Measurements from ENCODE around the gene SCN5A. TPM values are rescaled to one million over a fixed set of nuclear protein-coding genes. Genes with fewer than 3 reads are reported as not detected.

SCN5A gene
- total RNA-seq, 2 experiments from 2014 or later: 0.20 to 0.52 TPM

DNA sequence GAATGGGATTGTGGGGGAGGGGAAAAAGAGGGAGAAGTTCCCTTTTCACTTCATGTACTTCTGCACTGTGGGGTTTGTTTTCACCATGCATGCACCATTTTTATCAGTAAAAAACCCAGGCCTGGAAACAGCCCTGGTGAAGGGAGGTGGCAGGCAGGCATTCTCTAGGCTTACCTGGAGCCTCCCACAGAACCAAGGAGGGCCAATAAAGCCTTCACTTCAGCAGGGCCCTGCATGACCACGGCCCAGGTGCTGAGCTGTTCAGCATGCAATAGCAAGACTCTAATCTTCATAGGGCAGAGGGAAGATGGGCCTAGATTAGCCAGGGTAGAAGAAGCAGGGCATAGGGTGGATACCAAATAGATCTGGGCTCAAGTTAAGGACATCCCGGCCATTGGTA lies 49.6 kb downstream of the SCN5A start:
- ChIA-PET POLR2A (no interaction called here), CTCF (no interaction called here)
- H3K36me3 Mint-ChIP-seq (ENCODE audit: low read depth): no peaks in the 10 kb centered on the region
- intact Hi-C loops (cut with micrococcal nuclease): no loop called here
- no peak for ATAC-seq
- H3K27me3 Mint-ChIP-seq: peaks cover 19% of the 10 kb centered on the region
- TF ChIP-seq, protein P1, sequence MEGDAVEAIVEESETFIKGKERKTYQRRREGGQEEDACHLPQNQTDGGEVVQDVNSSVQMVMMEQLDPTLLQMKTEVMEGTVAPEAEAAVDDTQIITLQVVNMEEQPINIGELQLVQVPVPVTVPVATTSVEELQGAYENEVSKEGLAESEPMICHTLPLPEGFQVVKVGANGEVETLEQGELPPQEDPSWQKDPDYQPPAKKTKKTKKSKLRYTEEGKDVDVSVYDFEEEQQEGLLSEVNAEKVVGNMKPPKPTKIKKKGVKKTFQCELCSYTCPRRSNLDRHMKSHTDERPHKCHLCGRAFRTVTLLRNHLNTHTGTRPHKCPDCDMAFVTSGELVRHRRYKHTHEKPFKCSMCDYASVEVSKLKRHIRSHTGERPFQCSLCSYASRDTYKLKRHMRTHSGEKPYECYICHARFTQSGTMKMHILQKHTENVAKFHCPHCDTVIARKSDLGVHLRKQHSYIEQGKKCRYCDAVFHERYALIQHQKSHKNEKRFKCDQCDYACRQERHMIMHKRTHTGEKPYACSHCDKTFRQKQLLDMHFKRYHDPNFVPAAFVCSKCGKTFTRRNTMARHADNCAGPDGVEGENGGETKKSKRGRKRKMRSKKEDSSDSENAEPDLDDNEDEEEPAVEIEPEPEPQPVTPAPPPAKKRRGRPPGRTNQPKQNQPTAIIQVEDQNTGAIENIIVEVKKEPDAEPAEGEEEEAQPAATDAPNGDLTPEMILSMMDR (IDR thresholded peaks at IDR 0.05): no peak
- no peak overlapping the region for H3K4me3 Mint-ChIP-seq
- no peaks in the 10 kb centered on the region for H3K4me1 Mint-ChIP-seq (ENCODE audit: low read depth)
- H3K27ac Mint-ChIP-seq: no peak overlapping the region
- peaks cover 1% of the 10 kb centered on the region for H3K9me3 Mint-ChIP-seq
- no peak for DNase-seq

DNA sequence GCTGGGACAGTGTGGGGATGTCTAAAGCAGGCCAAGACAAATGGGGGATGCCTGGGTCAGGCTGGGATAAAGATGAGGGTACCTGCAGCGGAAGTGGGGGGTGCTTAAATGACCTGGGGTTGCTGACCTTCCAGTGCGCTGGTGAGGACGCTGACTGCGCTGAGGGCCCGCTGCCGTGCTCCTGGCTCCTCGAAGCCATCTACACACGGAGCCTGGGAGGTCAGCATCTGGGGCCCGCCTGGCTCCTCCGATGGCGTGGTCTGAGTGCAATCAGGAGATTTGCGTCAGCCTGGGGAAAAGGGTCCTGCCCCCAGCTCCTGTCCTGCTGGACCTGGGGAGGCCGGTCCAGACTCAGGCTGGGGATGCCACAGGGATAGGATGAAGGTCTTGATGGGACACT lies 50.7 kb downstream of the SCN5A start:
- POLR2A ChIA-PET: no interaction called here
- intact Hi-C loops (cut with micrococcal nuclease): no loop called here
- DNase-seq (no peak), ATAC-seq (no peak)
- H3K36me3 Mint-ChIP-seq (ENCODE audit: low read depth): no peaks in the 10 kb centered on the region
- no peak overlapping the region for H3K4me3 Mint-ChIP-seq
- TF ChIP-seq, protein P1 (IDR thresholded peaks at IDR 0.05): no peak
- no peaks in the 10 kb centered on the region for H3K4me1 Mint-ChIP-seq (ENCODE audit: low read depth)
- peaks cover 1% of the 10 kb centered on the region for H3K9me3 Mint-ChIP-seq
- H3K27ac Mint-ChIP-seq: no peak overlapping the region
- CTCF ChIA-PET: no interaction called here
- H3K27me3 Mint-ChIP-seq: peaks cover 21% of the 10 kb centered on the region

- no peak for ATAC-seq
- CTCF ChIA-PET: no interaction called here
- Mint-ChIP-seq H3K9me3 (peaks cover 1% of the 10 kb centered on the region), H3K36me3 (ENCODE audit: low read depth) (no peaks in the 10 kb centered on the region), H3K4me1 (ENCODE audit: low read depth) (no peaks in the 10 kb centered on the region), H3K27ac (no peak overlapping the region), H3K4me3 (no peak overlapping the region), H3K27me3 (peaks cover 21% of the 10 kb centered on the region)
- DNase-seq: no peak
- TF ChIP-seq, protein P1 (IDR thresholded peaks at IDR 0.05): no peak
- intact Hi-C loops (cut with micrococcal nuclease): no loop called here
- POLR2A ChIA-PET: no interaction called here
Measured at GRCh38 chr3:38597502-38598060, 51.9 kb downstream of the SCN5A start.

GRCh38 chr3:38595393-38595792 lies 54.1 kb downstream of the SCN5A start:
- no peaks in the 10 kb centered on the region for H3K9me3 Mint-ChIP-seq
- intact Hi-C loops (cut with micrococcal nuclease): no loop called here
- H3K4me3 Mint-ChIP-seq: no peak overlapping the region
- ChIA-PET CTCF (interaction anchor here (1.3 kb wide), 1 partner anchor 74 kb away, joined by 6 read pairs; no protein-coding TSS in a partner anchor), POLR2A (no interaction called here)
- TF ChIP-seq, protein P1 (IDR thresholded peaks at IDR 0.05): no peak
- no peaks in the 10 kb centered on the region for H3K4me1 Mint-ChIP-seq (ENCODE audit: low read depth)
- ATAC-seq: no peak
- no peaks in the 10 kb centered on the region for H3K36me3 Mint-ChIP-seq (ENCODE audit: low read depth)
- H3K27ac Mint-ChIP-seq: no peak overlapping the region
- no peak for DNase-seq
- peaks cover 21% of the 10 kb centered on the region for H3K27me3 Mint-ChIP-seq

DNA sequence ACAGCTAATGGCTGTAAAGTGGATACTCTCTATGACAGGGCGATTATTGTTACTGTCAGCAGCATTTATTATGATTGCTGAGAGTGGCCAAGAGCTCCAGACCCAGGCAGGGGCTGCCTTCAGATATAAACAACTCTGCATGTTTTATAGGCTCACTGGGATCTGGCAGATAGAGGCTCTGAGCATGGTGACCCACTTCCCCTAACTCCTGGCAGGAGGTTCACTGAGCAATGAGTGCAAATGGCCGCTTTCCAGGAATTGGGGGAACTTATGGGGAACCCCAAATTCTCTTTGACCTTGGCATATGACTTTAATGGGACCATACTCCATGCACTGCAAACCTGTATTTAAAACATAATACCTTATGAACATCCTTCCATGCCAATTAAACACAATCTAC lies 59.0 kb downstream of the SCN5A start:
- POLR2A ChIA-PET: no interaction called here
- Mint-ChIP-seq H3K4me1 (ENCODE audit: low read depth) (no peaks in the 10 kb centered on the region), H3K27me3 (peaks cover 2% of the 10 kb centered on the region), H3K36me3 (ENCODE audit: low read depth) (no peaks in the 10 kb centered on the region), H3K9me3 (no peaks in the 10 kb centered on the region), H3K27ac (no peak overlapping the region), H3K4me3 (no peak overlapping the region)
- no peak for DNase-seq
- CTCF ChIA-PET: interaction anchor here (1.0 kb wide), 1 partner anchor 69 kb away, joined by 6 read pairs; no protein-coding TSS in a partner anchor
- intact Hi-C loops (cut with micrococcal nuclease): no loop called here
- TF ChIP-seq, protein P1 (IDR thresholded peaks at IDR 0.05): no peak
- no peak for ATAC-seq
